ENCODE data around the gene ABCA7.

Gene ABCA7

GRCh38 chr19:1107661-1108261 lies 67.9 kb downstream of the ABCA7 start:
- no peak for TF ChIP-seq CTCF (IDR thresholded peaks at IDR 0.05)
- no peak for DNase-seq (ENCODE audit: low spot score)
- H3K4me3 ChIP-seq, result no peak overlapping the region
- H3K27ac ChIP-seq, result no peak overlapping the region

GRCh38 chr19:1108291-1109031 lies 68.6 kb downstream of the ABCA7 start:
- TF ChIP-seq CTCF (IDR thresholded peaks at IDR 0.05), result no peak
- Histone ChIP-seq H3K4me3 (no peak overlapping the region), H3K27ac (no peak overlapping the region)
- DNase-seq (ENCODE audit: low spot score), result no peak

GRCh38 chr19:1109032-1109551 lies 69.2 kb downstream of the ABCA7 start:
- no peak for TF ChIP-seq CTCF (IDR thresholded peaks at IDR 0.05)
- H3K4me3 ChIP-seq, result no peak overlapping the region
- DNase-seq (ENCODE audit: low spot score), result no peak
- H3K27ac ChIP-seq, result peak overlapping the region in 1 of 2 donors; percentile 23

- H3K4me3 ChIP-seq, result no peak overlapping the region
These were observed 70.1 kb downstream of the ABCA7 start for GRCh38 chr19:1109697-1110671.

GRCh38 chr19:1110809-1111640 lies 71.1 kb downstream of the ABCA7 start:
- no peak for DNase-seq (ENCODE audit: low spot score)
- no peak for TF ChIP-seq CTCF (IDR thresholded peaks at IDR 0.05)
- Histone ChIP-seq H3K27ac (peak overlapping the region in 1 of 2 donors; percentile 25), H3K4me3 (no peak overlapping the region)

More at GRCh38 chr19:1109697-1110671, 70.1 kb downstream of the ABCA7 start:
- TF ChIP-seq CTCF (IDR thresholded peaks at IDR 0.05), result no peak
- peak overlapping the region in 1 of 2 donors; percentile 23 for H3K27ac ChIP-seq
- no peak for DNase-seq (ENCODE audit: low spot score)

GRCh38 chr19:1111641-1112267 lies 71.8 kb downstream of the ABCA7 start:
- no peak for DNase-seq (ENCODE audit: low spot score)
- no peak for TF ChIP-seq CTCF (IDR thresholded peaks at IDR 0.05)
- peak overlapping the region in 1 of 2 donors; percentile 77 for H3K27ac ChIP-seq
- no peak overlapping the region for H3K4me3 ChIP-seq
